C4-2B (cell line): ENCODE measurements around the gene SLC27A2.
"Not testable (repeated sequence)": the region's sequence is repeated elsewhere in the genome, so short reads cannot be mapped to it uniquely, and the experiment has no call there.

Experiments
- H3K27ac ChIP-seq: fragments of 450-650 bp; 2 replicates; pipeline ENCODE4 v1.5.1; 2017
- ZFX ChIP-seq: fragments of 450-650 bp; IDR thresholded peaks from 2 replicates; pipeline ENCODE4 v1.6.1; 2017
- TF ChIP-seq, protein P1 (sequence below): fragments of 450-650 bp; conservative IDR thresholded peaks from 2 replicates; pipeline ENCODE4 v1.5.1; 2017; ENCODE audit warnings: mild to moderate bottlenecking

The SLC27A2 gene

DNA sequence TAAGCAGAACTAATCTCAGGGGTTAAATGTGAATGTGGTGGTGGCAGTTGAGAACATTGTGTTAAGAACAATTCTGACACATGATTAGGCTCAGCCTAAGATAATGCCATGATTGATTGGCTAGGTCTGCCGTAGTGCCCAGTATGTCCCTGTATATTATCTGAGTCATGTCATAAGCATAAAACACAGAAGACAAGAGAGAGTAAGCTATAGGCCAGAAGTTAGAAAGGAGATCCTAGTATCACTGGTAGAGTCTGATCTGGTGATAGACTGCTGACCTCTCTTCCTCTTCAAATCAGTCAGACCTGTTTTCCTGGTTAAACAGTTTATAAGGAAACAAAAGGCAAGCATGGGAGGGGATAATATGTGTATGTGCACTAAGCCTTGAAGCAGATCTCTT lies 32.9 kb upstream of the SLC27A2 start:
- H3K27ac ChIP-seq = no peak overlapping the region; the same call in 1 of the 2 replicates
- TF ChIP-seq, protein P1, sequence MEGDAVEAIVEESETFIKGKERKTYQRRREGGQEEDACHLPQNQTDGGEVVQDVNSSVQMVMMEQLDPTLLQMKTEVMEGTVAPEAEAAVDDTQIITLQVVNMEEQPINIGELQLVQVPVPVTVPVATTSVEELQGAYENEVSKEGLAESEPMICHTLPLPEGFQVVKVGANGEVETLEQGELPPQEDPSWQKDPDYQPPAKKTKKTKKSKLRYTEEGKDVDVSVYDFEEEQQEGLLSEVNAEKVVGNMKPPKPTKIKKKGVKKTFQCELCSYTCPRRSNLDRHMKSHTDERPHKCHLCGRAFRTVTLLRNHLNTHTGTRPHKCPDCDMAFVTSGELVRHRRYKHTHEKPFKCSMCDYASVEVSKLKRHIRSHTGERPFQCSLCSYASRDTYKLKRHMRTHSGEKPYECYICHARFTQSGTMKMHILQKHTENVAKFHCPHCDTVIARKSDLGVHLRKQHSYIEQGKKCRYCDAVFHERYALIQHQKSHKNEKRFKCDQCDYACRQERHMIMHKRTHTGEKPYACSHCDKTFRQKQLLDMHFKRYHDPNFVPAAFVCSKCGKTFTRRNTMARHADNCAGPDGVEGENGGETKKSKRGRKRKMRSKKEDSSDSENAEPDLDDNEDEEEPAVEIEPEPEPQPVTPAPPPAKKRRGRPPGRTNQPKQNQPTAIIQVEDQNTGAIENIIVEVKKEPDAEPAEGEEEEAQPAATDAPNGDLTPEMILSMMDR = no peak
- no peak for TF ChIP-seq ZFX

DNA sequence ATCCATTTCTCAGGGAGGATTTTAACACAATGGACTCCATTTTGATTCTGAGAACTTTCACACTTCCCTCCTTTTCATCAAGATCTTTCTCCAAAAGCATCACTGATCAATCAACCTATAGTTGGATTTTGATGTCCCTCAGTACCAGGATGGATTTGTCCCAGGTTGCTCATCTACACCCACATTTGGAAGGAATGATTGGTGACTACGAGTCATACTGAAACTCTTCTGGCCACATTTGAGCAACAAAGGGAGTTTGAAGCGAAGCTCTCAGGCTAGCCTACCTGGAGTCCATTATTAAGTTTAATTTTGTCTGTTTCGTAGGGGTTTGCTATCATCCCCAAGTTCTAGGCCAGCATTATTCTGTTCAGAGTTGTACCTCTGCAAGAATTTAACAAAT lies 31.6 kb upstream of the SLC27A2 start:
- no peak overlapping the region for H3K27ac ChIP-seq
- TF ChIP-seq, protein P1 = no peak
- TF ChIP-seq ZFX = no peak

DNA sequence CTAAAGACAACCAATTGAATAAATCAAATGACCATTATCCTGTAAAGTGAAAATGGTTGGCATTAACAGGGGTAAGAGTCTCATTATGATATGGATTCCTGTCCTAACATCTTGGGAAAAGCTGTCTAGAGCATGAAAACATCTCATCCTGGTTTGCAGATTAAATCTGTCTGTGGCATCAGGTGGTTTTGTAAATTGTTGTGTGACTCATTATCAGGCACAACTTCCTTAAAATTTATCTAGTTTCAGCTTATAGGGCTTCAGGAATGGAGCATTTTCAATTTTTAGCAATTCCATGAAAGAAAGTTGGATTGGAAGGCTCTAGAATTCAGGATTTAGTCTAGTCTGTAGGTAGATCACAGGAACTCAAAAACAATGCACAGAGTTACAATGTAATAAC lies 31.1 kb upstream of the SLC27A2 start:
- TF ChIP-seq, protein P1 = no peak
- TF ChIP-seq ZFX = no peak
- H3K27ac ChIP-seq = no peak overlapping the region

DNA sequence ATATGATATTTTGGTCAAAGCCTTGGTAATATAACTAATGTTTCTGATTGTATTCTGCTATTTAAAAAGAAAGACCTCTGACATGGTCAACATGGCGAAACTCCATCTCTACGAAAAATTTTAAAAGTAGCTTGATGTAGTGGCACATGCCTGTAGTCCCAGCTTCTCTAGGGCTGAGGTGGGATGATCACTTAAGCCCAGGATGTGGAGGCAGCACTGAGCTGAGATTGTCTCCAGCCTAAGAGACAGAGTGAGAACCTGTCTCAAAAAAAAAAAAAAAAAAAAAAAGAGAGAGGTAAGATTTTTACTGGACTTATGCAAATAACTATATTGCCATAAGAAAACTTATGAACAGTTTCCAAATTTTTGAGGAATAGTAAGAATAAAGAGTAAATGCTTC lies 30.5 kb upstream of the SLC27A2 start:
- TF ChIP-seq, protein P1 = no peak
- no peak for TF ChIP-seq ZFX
- H3K27ac ChIP-seq = no peak overlapping the region

DNA sequence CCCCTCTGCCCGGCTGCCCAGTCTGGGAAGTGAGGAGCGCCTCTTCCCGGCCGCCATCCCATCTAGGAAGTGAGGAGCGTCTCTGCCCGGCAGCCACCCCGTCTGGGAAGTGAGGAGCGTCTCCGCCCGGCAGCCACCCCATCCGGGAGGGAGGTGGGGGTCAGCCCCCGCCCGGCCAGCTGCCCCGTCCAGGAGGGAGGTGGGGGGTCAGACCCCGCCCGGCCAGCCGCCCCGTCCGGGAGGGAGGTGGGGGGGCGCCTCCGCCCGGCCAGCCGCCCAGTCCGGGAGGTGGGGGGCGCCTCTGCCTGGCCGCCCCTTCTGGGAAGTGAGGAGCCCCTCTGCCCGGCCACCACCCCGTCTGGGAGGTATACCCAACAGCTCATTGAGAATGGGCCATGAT lies 23.8 kb upstream of the SLC27A2 start:
- not testable (repeated sequence) for H3K27ac ChIP-seq

DNA sequence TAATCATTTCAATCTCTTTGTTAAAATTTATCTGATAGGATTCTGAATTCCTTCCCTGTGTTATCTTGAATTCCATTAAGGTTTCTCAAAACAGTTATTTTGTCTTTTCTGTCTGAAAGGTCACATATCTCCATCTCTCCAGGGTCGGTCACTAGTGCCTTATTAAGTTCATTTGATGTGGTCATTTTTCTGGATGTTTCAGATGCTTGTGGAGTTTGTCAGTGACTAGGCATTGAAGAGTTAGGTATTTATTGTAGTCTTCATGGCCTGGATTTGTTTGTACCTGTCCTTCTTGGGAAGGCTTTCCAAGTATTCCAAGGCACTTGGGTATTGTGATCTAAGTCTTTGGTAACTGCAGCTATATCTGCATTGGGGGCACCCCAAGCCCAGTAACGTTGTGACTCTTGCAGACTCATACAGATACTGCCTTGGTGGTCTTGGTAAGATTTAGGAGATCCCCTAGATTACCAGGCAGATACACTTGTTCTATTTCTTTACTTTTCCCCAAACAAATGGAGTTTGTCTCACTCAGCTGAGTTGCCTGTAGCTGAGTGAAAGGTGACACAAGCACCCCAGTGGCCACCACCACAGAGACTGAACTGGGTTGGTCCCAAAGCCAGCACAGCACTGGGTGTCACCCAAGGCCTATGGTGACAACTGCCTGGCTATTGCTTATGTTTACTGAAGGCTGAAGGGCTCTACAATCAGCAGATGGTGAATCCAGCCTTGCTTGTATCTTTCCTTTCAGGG lies 18.9 kb upstream of the SLC27A2 start:
- no peak overlapping the region; the same call in 1 of the 2 replicates for H3K27ac ChIP-seq
- no peak for TF ChIP-seq ZFX
- TF ChIP-seq, protein P1 = no peak

DNA sequence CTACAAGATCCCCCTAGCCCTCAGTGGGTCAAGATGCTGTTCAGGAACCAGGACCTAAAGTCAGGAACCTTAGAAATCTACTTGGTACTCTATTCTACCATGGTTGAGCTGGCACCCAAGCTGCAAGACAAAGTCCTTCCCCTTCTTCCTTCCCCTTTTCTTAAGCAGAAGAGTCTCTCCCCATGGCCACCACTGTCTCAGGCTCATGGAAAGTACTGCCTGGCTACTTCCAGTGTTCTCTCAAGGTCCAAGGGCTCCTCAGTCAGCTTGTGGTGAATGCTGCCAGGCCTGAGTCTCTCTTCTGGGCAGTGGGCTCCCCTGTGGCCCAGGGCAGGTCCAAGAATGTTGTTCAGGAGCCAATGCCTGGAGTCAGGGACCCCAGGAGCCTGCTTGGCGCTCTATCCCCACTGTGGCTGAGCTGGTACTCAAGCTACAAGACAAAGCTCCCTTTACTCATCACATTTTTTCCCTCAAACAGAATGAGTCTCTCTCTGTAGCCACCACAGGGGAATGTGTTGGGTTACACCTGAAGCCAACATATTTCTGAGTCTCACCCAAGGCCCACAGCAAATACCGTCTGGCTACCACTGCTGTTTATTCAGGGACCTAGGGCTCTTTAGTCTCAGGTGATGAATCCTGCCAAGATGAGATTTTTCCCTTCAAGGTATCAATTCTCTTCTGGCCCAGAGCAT lies 18.1 kb upstream of the SLC27A2 start:
- H3K27ac ChIP-seq = peak overlapping the region; percentile 15
- TF ChIP-seq ZFX = no peak
- TF ChIP-seq, protein P1 = no peak

DNA sequence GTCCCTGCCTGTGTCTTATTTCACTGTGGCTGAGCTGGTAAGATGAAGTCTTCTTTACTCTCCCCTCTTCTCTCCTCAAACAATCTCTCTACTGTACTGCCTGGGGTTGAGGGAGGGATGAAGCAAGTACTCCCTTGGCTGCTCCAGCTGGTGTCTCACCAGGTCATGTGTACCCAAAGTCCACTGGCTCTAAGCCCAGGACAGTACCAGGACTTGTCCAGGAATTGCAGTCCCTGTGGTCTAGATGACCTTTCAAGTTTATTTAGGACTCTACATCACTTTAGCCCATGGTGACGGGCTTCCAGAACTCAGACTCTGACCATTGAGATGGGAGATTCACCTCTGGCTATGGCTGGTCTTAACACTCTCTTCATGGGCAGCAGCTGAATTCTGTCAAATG lies 17.5 kb upstream of the SLC27A2 start:
- peak overlapping the region; percentile 15; the same call in 1 of the 2 replicates for H3K27ac ChIP-seq
- TF ChIP-seq ZFX = no peak
- TF ChIP-seq, protein P1 = no peak
